Hepatocyte (in vitro differentiated cells): ENCODE data around the gene TPX2. TPM values are rescaled to one million over a fixed set of nuclear protein-coding genes. Genes with fewer than 3 reads are reported as not detected.
A peak's percentile ranks its signal among the peaks of the same experiment; 100 is the strongest.
"Not testable (repeated sequence)": the region's sequence is repeated elsewhere in the genome, so short reads cannot be mapped to it uniquely, and the experiment has no call there.

Experiments
- DNase-seq: peaks from one replicate; pipeline ENCODE4 v3.0.0-alpha.2; 2016; ENCODE audit warnings: low spot score
- H2AFZ ChIP-seq: fragments of 200-600 bp; sonication (generic); 2 replicates; pipeline ENCODE4 v1.6.0; 2016; ENCODE audit warnings: antibody characterized with exemption, mild to moderate bottlenecking
- H3K27ac ChIP-seq: fragments of 200-600 bp; sonication (generic); 2 replicates; pipeline ENCODE4 v1.5.1; 2016; ENCODE audit warnings: mild to moderate bottlenecking
- H3K27me3 ChIP-seq: fragments of 200-600 bp; sonication (generic); 2 replicates; pipeline ENCODE4 v1.6.1; 2016
- H3K36me3 ChIP-seq: fragments of 200-600 bp; sonication (generic); replicated peaks from 2 replicates; pipeline ENCODE4 v1.5.1; 2016; ENCODE audit warnings: low read depth; ENCODE audit not compliant: insufficient read depth
- H3K4me1 ChIP-seq: fragments of 200-600 bp; sonication (generic); 2 replicates; pipeline ENCODE4 v1.5.1; 2016; ENCODE audit warnings: mild to moderate bottlenecking, moderate library complexity; ENCODE audit not compliant: insufficient read depth
- H3K4me2 ChIP-seq: fragments of 200-600 bp; sonication (generic); 2 replicates; pipeline ENCODE4 v1.6.0; 2016
- H3K4me3 ChIP-seq: fragments of 200-600 bp; sonication (generic); 2 replicates; pipeline ENCODE4 v1.5.1; 2016; ENCODE audit warnings: mild to moderate bottlenecking
- H3K79me2 ChIP-seq: fragments of 200-600 bp; sonication (generic); 2 replicates; pipeline ENCODE4 v1.6.0; 2017; ENCODE audit warnings: mild to moderate bottlenecking
- H3K9me2 ChIP-seq: fragments of 200-600 bp; sonication (generic); replicated peaks from 2 replicates; pipeline ENCODE4 v1.6.0; 2017; ENCODE audit warnings: mild to moderate bottlenecking; ENCODE audit not compliant: insufficient read depth
- H3K9me3 ChIP-seq: fragments of 200-600 bp; sonication (generic); 2 replicates; pipeline ENCODE4 v1.5.1; 2016; ENCODE audit warnings: low read depth, mild to moderate bottlenecking
- H4K20me1 ChIP-seq: fragments of 200-600 bp; sonication (generic); 2 replicates; pipeline ENCODE4 v1.6.0; 2016; ENCODE audit warnings: mild to moderate bottlenecking; ENCODE audit not compliant: insufficient read depth, poor library complexity, severe bottlenecking
- CTCF ChIP-seq: fragments of 200-600 bp; sonication (generic); IDR thresholded peaks from 2 replicates; pipeline ENCODE4 v1.5.1; 2016; ENCODE audit warnings: antibody characterized with exemption, mild to moderate bottlenecking; ENCODE audit not compliant: poor library complexity
- EZH2 ChIP-seq: fragments of 200-600 bp; sonication (generic); IDR thresholded peaks from 2 replicates; pipeline ENCODE4 v1.6.1; 2016; ENCODE audit warnings: antibody characterized with exemption, mild to moderate bottlenecking, borderline replicate concordance
- EZH2phosphoT487 ChIP-seq: fragments of 200-600 bp; sonication (generic); IDR thresholded peaks from one replicate; pipeline ENCODE4 v1.6.1; 2018; ENCODE audit warnings: antibody characterized with exemption, mild to moderate bottlenecking, low read depth, moderate library complexity; ENCODE audit not compliant: unreplicated experiment, severe bottlenecking
- WGBS: methylation state at CpG from one replicate; pipeline ENCODE4 v1.1.6; 2016; ENCODE audit warnings: low lambda C conversion rate; ENCODE audit errors: missing lambda C conversion rate; 5-methylcytosine and 5-hydroxymethylcytosine counted together
- polyA plus RNA-seq: library from polyadenylated mRNA; unstranded; fragments of >200 nt; fragmentation: Nextera tagmentation; extraction: Ambion mirVana; gene quantifications from 2 replicates; pipeline ENCODE4 v1.2.1, GENCODE V29; 2016
- total RNA-seq: library from RNA; depleted of rRNA; stranded (reverse); fragments of >200 nt; gene quantifications from 2 replicates; pipeline ENCODE4 v1.2.3, GENCODE V29; 2014

TPX2 gene
- total and polyA plus RNA-seq, 2 experiments from 2014 or later = 16.3 to 23.9 TPM

- WGBS = 6% methylated on average over 1 of the region's 1 CpG
- peak overlapping the region; percentile 51 for H2AFZ ChIP-seq
Measured at GRCh38 chr20:31740208-31740607, 1.1 kb downstream of the TPX2 start.

GRCh38 chr20:31740656-31741323 is 1.7 kb downstream of the TPX2 start:
- Histone ChIP-seq H3K9me3 (no peaks in the 10 kb centered on the region), H3K4me2 (peak overlapping the region; percentile 83), H3K4me1 (peaks cover 17% of the 10 kb centered on the region), H3K4me3 (no peak overlapping the region), H3K36me3 (no peaks in the 10 kb centered on the region), H3K27ac (no peak overlapping the region), H3K79me2 (peaks cover 63% of the 10 kb centered on the region), H3K9me2 (no peaks in the 10 kb centered on the region), H2AFZ (peak overlapping the region; percentile 51), H3K27me3 (no peaks in the 10 kb centered on the region), H4K20me1 (no peaks in the 10 kb centered on the region)
- WGBS = 87% methylated on average over 1 of the region's 1 CpG
- TF ChIP-seq EZH2 = no peak
- no peak for TF ChIP-seq EZH2phosphoT487
- no peak for TF ChIP-seq CTCF
- DNase-seq = no peak

More at GRCh38 chr20:31740208-31740607, 1.1 kb downstream of the TPX2 start:
- peaks cover 17% of the 10 kb centered on the region for H3K4me1 ChIP-seq
- peak overlapping the region; percentile 61 for H3K4me3 ChIP-seq
- TF ChIP-seq EZH2 (no peak), CTCF (no peak), EZH2phosphoT487 (no peak)
- H3K27ac ChIP-seq = peak overlapping the region; percentile 3
- H3K27me3 ChIP-seq = no peaks in the 10 kb centered on the region
- no peaks in the 10 kb centered on the region for H4K20me1 ChIP-seq
- DNase-seq = no peak
- peaks cover 60% of the 10 kb centered on the region for H3K79me2 ChIP-seq
- peak overlapping the region; percentile 83 for H3K4me2 ChIP-seq
- H3K9me3 ChIP-seq = no peaks in the 10 kb centered on the region
- no peaks in the 10 kb centered on the region for H3K36me3 ChIP-seq
- no peaks in the 10 kb centered on the region for H3K9me2 ChIP-seq

GRCh38 chr20:31746068-31746878 is 7.2 kb downstream of the TPX2 start:
- Histone ChIP-seq H3K36me3 (no peaks in the 10 kb centered on the region), H3K27me3 (no peaks in the 10 kb centered on the region), H3K9me2 (no peaks in the 10 kb centered on the region), H4K20me1 (no peaks in the 10 kb centered on the region), H2AFZ (no peak overlapping the region), H3K9me3 (no peaks in the 10 kb centered on the region), H3K4me1 (no peaks in the 10 kb centered on the region), H3K27ac (no peak overlapping the region), H3K79me2 (peaks cover 94% of the 10 kb centered on the region), H3K4me3 (no peak overlapping the region), H3K4me2 (no peak overlapping the region)
- no peak for TF ChIP-seq CTCF
- no peak for TF ChIP-seq EZH2phosphoT487
- TF ChIP-seq EZH2 = no peak
- DNase-seq = no peak
- 62% methylated on average over 1 of the region's 1 CpG for WGBS

GRCh38 chr20:31747028-31747427 is 7.9 kb downstream of the TPX2 start:
- H3K9me2 ChIP-seq, DNase-seq, H4K20me1 ChIP-seq, H3K36me3 ChIP-seq, H3K4me2 ChIP-seq, H3K4me1 ChIP-seq, H2AFZ ChIP-seq, H3K27ac ChIP-seq, H3K9me3 ChIP-seq, H3K4me3 ChIP-seq, H3K27me3 ChIP-seq: not testable (repeated sequence)
- WGBS = 91% methylated on average over 14 of the region's 14 CpGs
- peaks cover 94% of the 10 kb centered on the region for H3K79me2 ChIP-seq
